Endothelial cell of umbilical vein (primary cell): ENCODE data around the gene EYS. TPM values are rescaled to one million over a fixed set of nuclear protein-coding genes. Genes with fewer than 3 reads are reported as not detected.

ENCODE experiments used
- BruUV-seq: library from RNA; stranded (reverse); fragments of 400-500 nt; replicated peaks from 2 replicates; lab custom pipeline; 2021; lab: Mats Ljungman, UMichigan
- CTCF ChIA-PET: fragments of 300-600, 350-600 bp; sonication (Branson Sonifier 250); formaldehyde crosslinking; loops from one replicate; lab custom pipeline; 2021; ENCODE audit warnings: antibody characterized with exemption, inconsistent platforms; lab: Charles Lee
- POLR2A ChIA-PET: fragments of 300-600, 350-600 bp; sonication (Branson Sonifier 250); formaldehyde crosslinking; loops from one replicate; lab custom pipeline; 2021; ENCODE audit warnings: antibody characterized with exemption, inconsistent platforms; lab: Charles Lee
- DNase-seq: peaks from one replicate; pipeline ENCODE4 v3.0.0-alpha.2; 2011; ENCODE audit warnings: low read depth, low spot score
- FAIRE-seq: peaks from 2 replicates; lab custom pipeline; 2011; peaks lifted over from hg19 to GRCh38; lab: Jason Lieb, UNC
- H2AFZ ChIP-seq: 2 replicates; pipeline ENCODE4 v1.6.0; 2012; ENCODE audit warnings: low read depth, low read length, control low read depth, inconsistent platforms
- H3K27ac ChIP-seq: 2 replicates; pipeline ENCODE4 v1.5.1; 2011; ENCODE audit warnings: low read depth, mild to moderate bottlenecking, control low read depth, low read length, moderate library complexity; ENCODE audit not compliant: insufficient read depth
- H3K27me3 ChIP-seq, 2 experiments: 2 replicates each; pipeline versions ENCODE4 v1.6.0 to v1.6.1; 2011; ENCODE audit warnings: low read length in 2 of 2, mixed read lengths in 1 of 2; ENCODE audit not compliant: control insufficient read depth in 2 of 2, insufficient read depth in 2 of 2
- H3K36me3 ChIP-seq, 2 experiments: 2 replicates in 1 of 2; 3 replicates in 1 of 2; pipeline ENCODE4 v1.5.1; 2011; ENCODE audit warnings: low read length in 2 of 2, mild to moderate bottlenecking in 1 of 2, moderate library complexity in 1 of 2; ENCODE audit not compliant: control insufficient read depth in 2 of 2, insufficient read depth in 2 of 2; ENCODE audit errors: extremely low read depth in 1 of 2
- H3K4me1 ChIP-seq: 3 replicates; pipeline ENCODE4 v1.5.1; 2011; ENCODE audit warnings: mild to moderate bottlenecking, low read length; ENCODE audit not compliant: control insufficient read depth, insufficient read depth; ENCODE audit errors: extremely low read depth
- H3K4me2 ChIP-seq: 2 replicates; pipeline ENCODE4 v1.6.1; 2011; ENCODE audit warnings: low read length, control low read depth, mixed read lengths; ENCODE audit not compliant: insufficient read depth
- H3K4me3 ChIP-seq, 3 experiments: fragments of 200-600 bp in 1 of 3; sonication (generic), shearing (Covaris generic) in 1 of 3; replicated peaks in 1 of 3; 2 replicates each; pipeline ENCODE4 v1.5.1; 2011 to 2016; ENCODE audit warnings: control low read depth in 3 of 3, low read length in 3 of 3, mild to moderate bottlenecking in 2 of 3, inconsistent platforms in 1 of 3, low read depth in 1 of 3, moderate library complexity in 1 of 3; ENCODE audit not compliant: insufficient read depth in 1 of 3
- H3K79me2 ChIP-seq: 2 replicates; pipeline ENCODE4 v1.6.0; 2012; ENCODE audit warnings: low read length, inconsistent platforms; ENCODE audit not compliant: control insufficient read depth, insufficient read depth
- H3K9ac ChIP-seq: replicated peaks from 2 replicates; pipeline ENCODE3; 2011; ENCODE audit warnings: low read length, control low read depth; ENCODE audit not compliant: insufficient read depth; ENCODE audit errors: extremely low read depth
- H3K9me1 ChIP-seq: replicated peaks from 3 replicates; pipeline ENCODE4 v1.6.0; 2011; ENCODE audit warnings: mild to moderate bottlenecking, low read length; ENCODE audit not compliant: control insufficient read depth, insufficient read depth; ENCODE audit errors: extremely low read depth
- H3K9me3 ChIP-seq: replicated peaks from 2 replicates; pipeline ENCODE4 v1.5.1; 2012; ENCODE audit warnings: low read length, inconsistent platforms; ENCODE audit not compliant: control insufficient read depth, insufficient read depth
- H4K20me1 ChIP-seq: replicated peaks from 2 replicates; pipeline ENCODE3; 2011; ENCODE audit warnings: mild to moderate bottlenecking, low read length; ENCODE audit not compliant: control insufficient read depth, insufficient read depth; ENCODE audit errors: extremely low read depth
- EZH2 ChIP-seq: IDR thresholded peaks from 2 replicates; pipeline ENCODE4 v1.6.1; 2012; ENCODE audit warnings: borderline replicate concordance, low read depth, mild to moderate bottlenecking, moderate library complexity, low read length, inconsistent platforms; ENCODE audit not compliant: severe bottlenecking
- FOS ChIP-seq: IDR thresholded peaks from 2 replicates; pipeline ENCODE4 v1.6.1; 2011; ENCODE audit warnings: mild to moderate bottlenecking, low read length, moderate library complexity, borderline replicate concordance; ENCODE audit not compliant: insufficient read depth
- GATA2 ChIP-seq: IDR thresholded peaks from 2 replicates; pipeline ENCODE4 v1.7.0; 2011; ENCODE audit warnings: low read depth, mild to moderate bottlenecking, moderate library complexity, mixed read lengths, low read length; ENCODE audit not compliant: insufficient read length, insufficient read depth
- JUN ChIP-seq: IDR thresholded peaks from 2 replicates; pipeline ENCODE4 v1.6.1; 2011; ENCODE audit warnings: borderline replicate concordance, low read depth; ENCODE audit not compliant: insufficient read length, insufficient read depth
- MYC ChIP-seq: IDR thresholded peaks from one replicate; pipeline ENCODE4 v1.6.1; 2011; ENCODE audit warnings: mild to moderate bottlenecking, low read depth, low read length
- POLR2A ChIP-seq: IDR thresholded peaks from 2 replicates; pipeline ENCODE4 v1.6.1; 2012; ENCODE audit warnings: low read depth, mild to moderate bottlenecking, control low read depth, low read length
- POLR2AphosphoS5 ChIP-seq: IDR thresholded peaks from 2 replicates; pipeline ENCODE4 v1.6.1; 2012; ENCODE audit warnings: low read depth, mild to moderate bottlenecking, control low read depth, low read length, moderate library complexity; ENCODE audit not compliant: insufficient read depth
- dilution Hi-C: fragments of 300-500 bp; cut with MboI; formaldehyde crosslinking; loops from one replicate; pipeline ENCODE4 v1.15.0; 2019; ENCODE audit warnings: low sequenced_read_pairs; ENCODE audit not compliant: extremely low pct_ligation_motif_present
- intact Hi-C: fragments of 100-400 bp; cut with micrococcal nuclease; formaldehyde crosslinking; loops from one replicate; pipeline ENCODE4 v1.10.0; 2022
- polyA plus RNA-seq, 4 experiments: library from polyadenylated mRNA; depleted of rRNA in 3 of 4; stranded (reverse) in 3 of 4; unstranded in 1 of 4; fragments of >200 nt; gene quantifications; 2 replicates each; pipeline versions ENCODE4 v1.2.1 to v1.2.3, GENCODE V29; 2011 to 2012; ENCODE audit warnings: missing spikeins in 1 of 4
- total RNA-seq: library from RNA; stranded (reverse); gene quantifications from 2 replicates; pipeline ENCODE4 v1.2.3, GENCODE V29; 2021
- TF ChIP-seq, protein P1 (sequence below), 2 donors: IDR thresholded peaks; 1 replicate in 1 of 2; 2 replicates in 1 of 2; pipeline ENCODE4 v1.5.1; 2011; ENCODE audit warnings: low read length in 2 of 2, mild to moderate bottlenecking in 2 of 2, moderate library complexity in 2 of 2, control low read depth in 1 of 2, inconsistent platforms in 1 of 2, low read depth in 1 of 2; ENCODE audit not compliant: insufficient read depth in 1 of 2; ENCODE audit errors: extremely low read depth in 1 of 2
- TF ChIP-seq, protein P2 (sequence below): IDR thresholded peaks from 2 replicates; pipeline ENCODE4 v1.6.1; 2011; ENCODE audit not compliant: insufficient read depth, insufficient read length

EYS gene
- total and polyA plus RNA-seq, 2 donors (not counting 3 experiments of a cell fraction or from before 2014, with no cell fraction given), result 0.01 to 0.27 TPM

DNA sequence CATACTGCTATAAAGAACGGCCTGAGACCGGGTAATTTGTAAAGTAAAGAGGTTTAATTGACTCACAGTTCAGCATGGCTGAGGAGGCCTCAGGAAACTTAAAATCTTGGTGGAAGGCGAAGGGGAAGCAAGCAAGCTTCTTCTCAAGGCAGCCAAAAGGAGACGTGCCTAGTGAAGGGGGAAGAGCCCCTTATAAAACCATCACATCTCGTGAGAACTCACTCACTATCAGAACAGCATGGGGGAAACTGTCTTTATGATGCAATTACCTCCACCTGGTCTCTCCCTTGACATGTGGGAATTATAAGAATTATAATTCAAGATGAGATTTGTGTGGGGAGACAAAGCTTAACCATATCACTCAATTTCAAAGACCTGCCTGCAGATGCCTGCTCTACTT is 447.0 kb downstream of the EYS start:
- H3K9ac ChIP-seq, result no peak overlapping the region
- no peak for FAIRE-seq
- BruUV-seq, result no TSS peak
- no peak overlapping the region for H3K27ac ChIP-seq
- H3K27me3 ChIP-seq, result no peaks in the 10 kb centered on the region
- H3K4me1 ChIP-seq, result no peaks in the 10 kb centered on the region
- H3K9me1 ChIP-seq, result no peaks in the 10 kb centered on the region
- ChIA-PET POLR2A (no interaction called here), CTCF (interaction anchor here (1.6 kb wide), 1 partner anchor 11 kb away, joined by 3 read pairs; no protein-coding TSS in a partner anchor)
- no peak overlapping the region for H3K4me3 ChIP-seq
- intact Hi-C loops (no loop called here), dilution Hi-C loops (no loop called here)
- H3K4me2 ChIP-seq, result no peak overlapping the region
- H3K79me2 ChIP-seq, result no peaks in the 10 kb centered on the region
- H2AFZ ChIP-seq, result no peak overlapping the region
- H4K20me1 ChIP-seq, result no peaks in the 10 kb centered on the region
- no peaks in the 10 kb centered on the region for H3K9me3 ChIP-seq
- TF ChIP-seq JUN (no peak), POLR2A (no peak), FOS (no peak), GATA2 (no peak), EZH2 (no peak), MYC (no peak), POLR2AphosphoS5 (no peak)
- TF ChIP-seq, protein P1, sequence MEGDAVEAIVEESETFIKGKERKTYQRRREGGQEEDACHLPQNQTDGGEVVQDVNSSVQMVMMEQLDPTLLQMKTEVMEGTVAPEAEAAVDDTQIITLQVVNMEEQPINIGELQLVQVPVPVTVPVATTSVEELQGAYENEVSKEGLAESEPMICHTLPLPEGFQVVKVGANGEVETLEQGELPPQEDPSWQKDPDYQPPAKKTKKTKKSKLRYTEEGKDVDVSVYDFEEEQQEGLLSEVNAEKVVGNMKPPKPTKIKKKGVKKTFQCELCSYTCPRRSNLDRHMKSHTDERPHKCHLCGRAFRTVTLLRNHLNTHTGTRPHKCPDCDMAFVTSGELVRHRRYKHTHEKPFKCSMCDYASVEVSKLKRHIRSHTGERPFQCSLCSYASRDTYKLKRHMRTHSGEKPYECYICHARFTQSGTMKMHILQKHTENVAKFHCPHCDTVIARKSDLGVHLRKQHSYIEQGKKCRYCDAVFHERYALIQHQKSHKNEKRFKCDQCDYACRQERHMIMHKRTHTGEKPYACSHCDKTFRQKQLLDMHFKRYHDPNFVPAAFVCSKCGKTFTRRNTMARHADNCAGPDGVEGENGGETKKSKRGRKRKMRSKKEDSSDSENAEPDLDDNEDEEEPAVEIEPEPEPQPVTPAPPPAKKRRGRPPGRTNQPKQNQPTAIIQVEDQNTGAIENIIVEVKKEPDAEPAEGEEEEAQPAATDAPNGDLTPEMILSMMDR (IDR thresholded peaks at IDR 0.05; ENCODE audit: extremely low read depth in 1 of 2, insufficient read depth in 1 of 2, low read depth in 1 of 2, low read length in 2 of 2), result no peak
- TF ChIP-seq, protein P2, sequence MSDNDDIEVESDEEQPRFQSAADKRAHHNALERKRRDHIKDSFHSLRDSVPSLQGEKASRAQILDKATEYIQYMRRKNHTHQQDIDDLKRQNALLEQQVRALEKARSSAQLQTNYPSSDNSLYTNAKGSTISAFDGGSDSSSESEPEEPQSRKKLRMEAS, result no peak
- DNase-seq, result no peak
- no peaks in the 10 kb centered on the region for H3K36me3 ChIP-seq
